ENCODE results near the gene CCL28.

DNA sequence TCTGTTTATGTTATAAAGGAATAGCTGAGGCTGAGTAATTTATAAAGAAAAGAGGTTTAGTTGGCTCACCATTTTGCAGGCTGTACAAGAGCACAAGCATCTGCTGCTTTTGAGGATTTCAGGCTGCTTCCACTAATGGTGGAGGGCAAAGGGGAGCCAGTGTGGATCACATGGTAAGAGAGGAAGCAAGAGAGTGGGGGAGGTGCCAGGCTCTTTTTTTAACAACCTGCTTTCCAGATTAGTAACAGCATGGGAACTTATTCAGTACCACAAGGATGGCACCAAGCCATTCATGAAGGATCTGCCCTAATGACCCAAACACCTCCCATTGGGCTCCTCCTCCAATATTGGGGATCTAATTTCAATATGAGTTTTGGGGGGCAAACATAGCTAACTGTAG is 40.4 kb downstream of the CCL28 start:
- TF ChIP-seq, protein P1, sequence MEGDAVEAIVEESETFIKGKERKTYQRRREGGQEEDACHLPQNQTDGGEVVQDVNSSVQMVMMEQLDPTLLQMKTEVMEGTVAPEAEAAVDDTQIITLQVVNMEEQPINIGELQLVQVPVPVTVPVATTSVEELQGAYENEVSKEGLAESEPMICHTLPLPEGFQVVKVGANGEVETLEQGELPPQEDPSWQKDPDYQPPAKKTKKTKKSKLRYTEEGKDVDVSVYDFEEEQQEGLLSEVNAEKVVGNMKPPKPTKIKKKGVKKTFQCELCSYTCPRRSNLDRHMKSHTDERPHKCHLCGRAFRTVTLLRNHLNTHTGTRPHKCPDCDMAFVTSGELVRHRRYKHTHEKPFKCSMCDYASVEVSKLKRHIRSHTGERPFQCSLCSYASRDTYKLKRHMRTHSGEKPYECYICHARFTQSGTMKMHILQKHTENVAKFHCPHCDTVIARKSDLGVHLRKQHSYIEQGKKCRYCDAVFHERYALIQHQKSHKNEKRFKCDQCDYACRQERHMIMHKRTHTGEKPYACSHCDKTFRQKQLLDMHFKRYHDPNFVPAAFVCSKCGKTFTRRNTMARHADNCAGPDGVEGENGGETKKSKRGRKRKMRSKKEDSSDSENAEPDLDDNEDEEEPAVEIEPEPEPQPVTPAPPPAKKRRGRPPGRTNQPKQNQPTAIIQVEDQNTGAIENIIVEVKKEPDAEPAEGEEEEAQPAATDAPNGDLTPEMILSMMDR (IDR thresholded peaks at IDR 0.05; ENCODE audit: extremely low read depth in 1 of 2, insufficient read depth in 1 of 2, low read depth in 1 of 2, low read length in 2 of 2), result no peak
- TF ChIP-seq POLR2A (IDR thresholded peaks at IDR 0.05; ENCODE audit: low read depth, low read length) (no peak), FOS (IDR thresholded peaks at IDR 0.05; ENCODE audit: borderline replicate concordance, insufficient read depth, low read length) (no peak), POLR2AphosphoS5 (IDR thresholded peaks at IDR 0.05; ENCODE audit: insufficient read depth, low read depth, low read length) (no peak)

Data from endothelial cell of umbilical vein (primary cell).